Endothelial cell of umbilical vein (primary cell): ENCODE measurements around the gene ZNF70. TPM values are rescaled to one million over a fixed set of nuclear protein-coding genes. Genes with fewer than 3 reads are reported as not detected.

Experiments used
- BruUV-seq: library from RNA; stranded (reverse); fragments of 400-500 nt; replicated peaks from 2 replicates; lab custom pipeline; 2021; lab: Mats Ljungman, UMichigan
- CTCF ChIA-PET: fragments of 300-600, 350-600 bp; sonication (Branson Sonifier 250); formaldehyde crosslinking; loops from one replicate; lab custom pipeline; 2021; ENCODE audit warnings: antibody characterized with exemption, inconsistent platforms; lab: Charles Lee
- POLR2A ChIA-PET: fragments of 300-600, 350-600 bp; sonication (Branson Sonifier 250); formaldehyde crosslinking; loops from one replicate; lab custom pipeline; 2021; ENCODE audit warnings: antibody characterized with exemption, inconsistent platforms; lab: Charles Lee
- DNase-seq: peaks from one replicate; pipeline ENCODE4 v3.0.0-alpha.2; 2011; ENCODE audit warnings: low read depth, low spot score
- FAIRE-seq: peaks from 2 replicates; lab custom pipeline; 2011; peaks lifted over from hg19 to GRCh38; lab: Jason Lieb, UNC
- H2AFZ ChIP-seq: 2 replicates; pipeline ENCODE4 v1.6.0; 2012; ENCODE audit warnings: low read depth, low read length, control low read depth, inconsistent platforms
- H3K27ac ChIP-seq: 2 replicates; pipeline ENCODE4 v1.5.1; 2011; ENCODE audit warnings: low read depth, mild to moderate bottlenecking, control low read depth, low read length, moderate library complexity; ENCODE audit not compliant: insufficient read depth
- H3K27me3 ChIP-seq, 2 experiments: 2 replicates each; pipeline versions ENCODE4 v1.6.0 to v1.6.1; 2011; ENCODE audit warnings: low read length in 2 of 2, mixed read lengths in 1 of 2; ENCODE audit not compliant: control insufficient read depth in 2 of 2, insufficient read depth in 2 of 2
- H3K36me3 ChIP-seq, 2 experiments: 2 replicates in 1 of 2; 3 replicates in 1 of 2; pipeline ENCODE4 v1.5.1; 2011; ENCODE audit warnings: low read length in 2 of 2, mild to moderate bottlenecking in 1 of 2, moderate library complexity in 1 of 2; ENCODE audit not compliant: control insufficient read depth in 2 of 2, insufficient read depth in 2 of 2; ENCODE audit errors: extremely low read depth in 1 of 2
- H3K4me1 ChIP-seq: 3 replicates; pipeline ENCODE4 v1.5.1; 2011; ENCODE audit warnings: mild to moderate bottlenecking, low read length; ENCODE audit not compliant: control insufficient read depth, insufficient read depth; ENCODE audit errors: extremely low read depth
- H3K4me2 ChIP-seq: 2 replicates; pipeline ENCODE4 v1.6.1; 2011; ENCODE audit warnings: low read length, control low read depth, mixed read lengths; ENCODE audit not compliant: insufficient read depth
- H3K4me3 ChIP-seq, 3 experiments: fragments of 200-600 bp in 1 of 3; sonication (generic), shearing (Covaris generic) in 1 of 3; replicated peaks in 1 of 3; 2 replicates each; pipeline ENCODE4 v1.5.1; 2011 to 2016; ENCODE audit warnings: control low read depth in 3 of 3, low read length in 3 of 3, mild to moderate bottlenecking in 2 of 3, inconsistent platforms in 1 of 3, low read depth in 1 of 3, moderate library complexity in 1 of 3; ENCODE audit not compliant: insufficient read depth in 1 of 3
- H3K79me2 ChIP-seq: 2 replicates; pipeline ENCODE4 v1.6.0; 2012; ENCODE audit warnings: low read length, inconsistent platforms; ENCODE audit not compliant: control insufficient read depth, insufficient read depth
- H3K9ac ChIP-seq: replicated peaks from 2 replicates; pipeline ENCODE3; 2011; ENCODE audit warnings: low read length, control low read depth; ENCODE audit not compliant: insufficient read depth; ENCODE audit errors: extremely low read depth
- H3K9me1 ChIP-seq: replicated peaks from 3 replicates; pipeline ENCODE4 v1.6.0; 2011; ENCODE audit warnings: mild to moderate bottlenecking, low read length; ENCODE audit not compliant: control insufficient read depth, insufficient read depth; ENCODE audit errors: extremely low read depth
- H3K9me3 ChIP-seq: replicated peaks from 2 replicates; pipeline ENCODE4 v1.5.1; 2012; ENCODE audit warnings: low read length, inconsistent platforms; ENCODE audit not compliant: control insufficient read depth, insufficient read depth
- H4K20me1 ChIP-seq: replicated peaks from 2 replicates; pipeline ENCODE3; 2011; ENCODE audit warnings: mild to moderate bottlenecking, low read length; ENCODE audit not compliant: control insufficient read depth, insufficient read depth; ENCODE audit errors: extremely low read depth
- EZH2 ChIP-seq: IDR thresholded peaks from 2 replicates; pipeline ENCODE4 v1.6.1; 2012; ENCODE audit warnings: borderline replicate concordance, low read depth, mild to moderate bottlenecking, moderate library complexity, low read length, inconsistent platforms; ENCODE audit not compliant: severe bottlenecking
- FOS ChIP-seq: IDR thresholded peaks from 2 replicates; pipeline ENCODE4 v1.6.1; 2011; ENCODE audit warnings: mild to moderate bottlenecking, low read length, moderate library complexity, borderline replicate concordance; ENCODE audit not compliant: insufficient read depth
- GATA2 ChIP-seq: IDR thresholded peaks from 2 replicates; pipeline ENCODE4 v1.7.0; 2011; ENCODE audit warnings: low read depth, mild to moderate bottlenecking, moderate library complexity, mixed read lengths, low read length; ENCODE audit not compliant: insufficient read length, insufficient read depth
- JUN ChIP-seq: IDR thresholded peaks from 2 replicates; pipeline ENCODE4 v1.6.1; 2011; ENCODE audit warnings: borderline replicate concordance, low read depth; ENCODE audit not compliant: insufficient read length, insufficient read depth
- MYC ChIP-seq: IDR thresholded peaks from one replicate; pipeline ENCODE4 v1.6.1; 2011; ENCODE audit warnings: mild to moderate bottlenecking, low read depth, low read length
- POLR2A ChIP-seq: IDR thresholded peaks from 2 replicates; pipeline ENCODE4 v1.6.1; 2012; ENCODE audit warnings: low read depth, mild to moderate bottlenecking, control low read depth, low read length
- dilution Hi-C: fragments of 300-500 bp; cut with MboI; formaldehyde crosslinking; loops from one replicate; pipeline ENCODE4 v1.15.0; 2019; ENCODE audit warnings: low sequenced_read_pairs; ENCODE audit not compliant: extremely low pct_ligation_motif_present
- intact Hi-C: fragments of 100-400 bp; cut with micrococcal nuclease; formaldehyde crosslinking; loops from one replicate; pipeline ENCODE4 v1.10.0; 2022
- polyA plus RNA-seq, 4 experiments: library from polyadenylated mRNA; depleted of rRNA in 3 of 4; stranded (reverse) in 3 of 4; unstranded in 1 of 4; fragments of >200 nt; gene quantifications; 2 replicates each; pipeline versions ENCODE4 v1.2.1 to v1.2.3, GENCODE V29; 2011 to 2012; ENCODE audit warnings: missing spikeins in 1 of 4
- total RNA-seq: library from RNA; stranded (reverse); gene quantifications from 2 replicates; pipeline ENCODE4 v1.2.3, GENCODE V29; 2021
- TF ChIP-seq, protein P1 (sequence below): IDR thresholded peaks from 2 replicates; pipeline ENCODE4 v1.6.1; 2011; ENCODE audit not compliant: insufficient read depth, insufficient read length
- TF ChIP-seq, protein P2 (sequence below), 2 donors: IDR thresholded peaks; 1 replicate in 1 of 2; 2 replicates in 1 of 2; pipeline ENCODE4 v1.5.1; 2011; ENCODE audit warnings: low read length in 2 of 2, mild to moderate bottlenecking in 2 of 2, moderate library complexity in 2 of 2, control low read depth in 1 of 2, inconsistent platforms in 1 of 2, low read depth in 1 of 2; ENCODE audit not compliant: insufficient read depth in 1 of 2; ENCODE audit errors: extremely low read depth in 1 of 2

Gene ZNF70
- total and polyA plus RNA-seq, 2 donors (not counting 3 experiments of a cell fraction or from before 2014, with no cell fraction given) = 1.9 to 6.2 TPM

DNA sequence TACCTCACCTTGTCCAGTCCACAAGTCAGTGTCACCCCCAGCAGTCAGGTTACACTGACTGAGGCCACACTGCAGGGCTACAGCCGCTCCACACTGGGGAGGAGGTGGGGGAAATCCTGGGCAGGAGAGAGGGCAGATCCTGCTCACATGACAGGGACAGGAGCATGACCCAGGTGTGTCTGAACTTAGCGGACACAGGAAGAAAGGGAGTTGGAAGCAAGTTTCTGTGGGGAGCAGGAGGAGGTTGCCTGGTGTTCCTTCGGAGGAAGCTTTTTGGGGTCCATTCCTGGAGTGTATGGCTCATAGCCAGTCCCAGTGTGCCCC is 27.6 kb upstream of the ZNF70 start:
- H3K79me2 ChIP-seq = no peaks in the 10 kb centered on the region
- intact Hi-C loops = no loop called here
- no peaks in the 10 kb centered on the region for H3K27me3 ChIP-seq
- H3K4me1 ChIP-seq = no peaks in the 10 kb centered on the region
- no peak overlapping the region for H3K27ac ChIP-seq
- no peaks in the 10 kb centered on the region for H4K20me1 ChIP-seq
- POLR2A ChIA-PET = no interaction called here
- BruUV-seq = no TSS peak
- H3K4me3 ChIP-seq = no peak overlapping the region
- H3K9ac ChIP-seq = no peak overlapping the region
- dilution Hi-C loops = no loop called here
- TF ChIP-seq MYC (no peak), GATA2 (no peak), FOS (no peak), POLR2A (no peak), EZH2 (no peak), JUN (no peak)
- TF ChIP-seq, protein P1, sequence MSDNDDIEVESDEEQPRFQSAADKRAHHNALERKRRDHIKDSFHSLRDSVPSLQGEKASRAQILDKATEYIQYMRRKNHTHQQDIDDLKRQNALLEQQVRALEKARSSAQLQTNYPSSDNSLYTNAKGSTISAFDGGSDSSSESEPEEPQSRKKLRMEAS = no peak
- TF ChIP-seq, protein P2, sequence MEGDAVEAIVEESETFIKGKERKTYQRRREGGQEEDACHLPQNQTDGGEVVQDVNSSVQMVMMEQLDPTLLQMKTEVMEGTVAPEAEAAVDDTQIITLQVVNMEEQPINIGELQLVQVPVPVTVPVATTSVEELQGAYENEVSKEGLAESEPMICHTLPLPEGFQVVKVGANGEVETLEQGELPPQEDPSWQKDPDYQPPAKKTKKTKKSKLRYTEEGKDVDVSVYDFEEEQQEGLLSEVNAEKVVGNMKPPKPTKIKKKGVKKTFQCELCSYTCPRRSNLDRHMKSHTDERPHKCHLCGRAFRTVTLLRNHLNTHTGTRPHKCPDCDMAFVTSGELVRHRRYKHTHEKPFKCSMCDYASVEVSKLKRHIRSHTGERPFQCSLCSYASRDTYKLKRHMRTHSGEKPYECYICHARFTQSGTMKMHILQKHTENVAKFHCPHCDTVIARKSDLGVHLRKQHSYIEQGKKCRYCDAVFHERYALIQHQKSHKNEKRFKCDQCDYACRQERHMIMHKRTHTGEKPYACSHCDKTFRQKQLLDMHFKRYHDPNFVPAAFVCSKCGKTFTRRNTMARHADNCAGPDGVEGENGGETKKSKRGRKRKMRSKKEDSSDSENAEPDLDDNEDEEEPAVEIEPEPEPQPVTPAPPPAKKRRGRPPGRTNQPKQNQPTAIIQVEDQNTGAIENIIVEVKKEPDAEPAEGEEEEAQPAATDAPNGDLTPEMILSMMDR (IDR thresholded peaks at IDR 0.05; ENCODE audit: extremely low read depth in 1 of 2, insufficient read depth in 1 of 2, low read depth in 1 of 2, low read length in 2 of 2) = no peak
- H3K9me3 ChIP-seq = no peaks in the 10 kb centered on the region
- H2AFZ ChIP-seq = no peak overlapping the region
- FAIRE-seq (no peak), DNase-seq (no peak)
- H3K36me3 ChIP-seq = no peaks in the 10 kb centered on the region
- H3K9me1 ChIP-seq = no peaks in the 10 kb centered on the region
- CTCF ChIA-PET = interaction anchor here (1.1 to 1.3 kb wide), 2 partner anchors 14 to 71 kb away, joined by 3 to 6 read pairs; no protein-coding TSS in a partner anchor
- H3K4me2 ChIP-seq = no peak overlapping the region
